K562 (cell line): Measurements from ENCODE around the gene NLRX1. TPM values are rescaled to one million over a fixed set of nuclear protein-coding genes. Genes with fewer than 3 reads are reported as not detected.

Source experiments
- ATAC-seq: fragments of 200-7000 bp; cut with Tn5 transposase; 3 replicates; pipeline ENCODE4 v1.9.1; 2020; ENCODE audit warnings: moderate library complexity
- Bru-seq: library from RNA; stranded (reverse); fragments of 400-500 nt; gene quantifications from one replicate; lab custom pipeline; 2021; lab: Mats Ljungman, UMichigan
- BruChase-seq, 2 experiments: library from RNA; stranded (reverse); fragments of 400-500 nt; gene quantifications; one replicate each; lab custom pipeline; 2021; lab: Mats Ljungman, UMichigan
- BruUV-seq: library from RNA; stranded (reverse); fragments of 400-500 nt; replicated peaks from 2 replicates; lab custom pipeline; 2021; lab: Mats Ljungman, UMichigan
- CTCF ChIA-PET: fragments of 300-600 bp; formaldehyde crosslinking; extraction: SDS; loops from one replicate; lab custom pipeline; 2021; ENCODE audit warnings: low intra/inter-chr PET ratio; lab: Yijun Ruan, JAX
- POLR2A ChIA-PET: fragments of 300-600, 350-650 bp; sonication (Branson Sonifier 250); formaldehyde crosslinking; extraction: SDS; loops from one replicate; lab custom pipeline; 2021; ENCODE audit warnings: antibody characterized with exemption, inconsistent platforms; lab: Yijun Ruan, JAX
- DNase-seq, 4 experiments: peaks; one replicate each; pipeline versions ENCODE4 v3.0.0 to v3.0.0-alpha.2; 2011 to 2018; ENCODE audit warnings: low spot score in 3 of 4, mixed read lengths in 3 of 4; ENCODE audit errors: extremely low read depth in 1 of 4
- FAIRE-seq: peaks from 2 replicates; lab custom pipeline; 2011; peaks lifted over from hg19 to GRCh38; lab: Jason Lieb, UNC
- H2AFZ ChIP-seq: 2 replicates; pipeline ENCODE4 v1.6.0; 2011; ENCODE audit warnings: low read depth, low read length, control low read depth, inconsistent platforms
- H3K27ac ChIP-seq: fragments of 200-600 bp; 3 replicates; pipeline ENCODE4 v1.8.0; 2011; ENCODE audit warnings: low read depth, mild to moderate bottlenecking, control low read depth, inconsistent platforms, low read length, moderate library complexity, mixed read lengths; ENCODE audit errors: extremely low read depth
- H3K27me3 ChIP-seq, 2 experiments: fragments of 300-600 bp in 1 of 2; 2 replicates in 1 of 2; 3 replicates in 1 of 2; pipeline versions ENCODE4 v1.6.0 to v1.8.0; 2011; ENCODE audit warnings: inconsistent platforms in 2 of 2, low read length in 2 of 2, mild to moderate bottlenecking in 1 of 2, mixed read lengths in 1 of 2, moderate library complexity in 1 of 2; ENCODE audit not compliant: control insufficient read depth in 2 of 2, insufficient read depth in 2 of 2
- H3K36me3 ChIP-seq: fragments of 300-600 bp; 3 replicates; pipeline ENCODE4 v1.8.0; 2011; ENCODE audit warnings: mild to moderate bottlenecking, low read length, inconsistent platforms; ENCODE audit not compliant: control insufficient read depth, insufficient read depth
- H3K4me1 ChIP-seq, 2 experiments: fragments of 200-600 bp in 1 of 2; replicated peaks in 1 of 2; 2 replicates in 1 of 2; 3 replicates in 1 of 2; pipeline versions ENCODE4 v1.5.1 to v1.8.0; 2011; ENCODE audit warnings: inconsistent platforms in 2 of 2, low read length in 2 of 2, mild to moderate bottlenecking in 1 of 2, mixed read lengths in 1 of 2, moderate library complexity in 1 of 2; ENCODE audit not compliant: control insufficient read depth in 2 of 2, insufficient read depth in 2 of 2
- H3K4me2 ChIP-seq: 2 replicates; pipeline ENCODE4 v1.6.1; 2011; ENCODE audit warnings: low read length, control low read depth, inconsistent platforms, mixed read lengths; ENCODE audit not compliant: insufficient read depth
- H3K4me3 ChIP-seq: fragments of 200-600 bp; sonication (generic), shearing (Covaris generic); 2 replicates; pipeline ENCODE4 v1.5.1; 2016; ENCODE audit warnings: control low read depth, inconsistent platforms
- H3K79me2 ChIP-seq: fragments of 200-600 bp; 3 replicates; pipeline ENCODE4 v1.8.0; 2011; ENCODE audit warnings: low read length, inconsistent platforms; ENCODE audit not compliant: control insufficient read depth, insufficient read depth
- H3K9ac ChIP-seq, 2 experiments: 2 replicates each; pipeline versions ENCODE4 v1.6.0 to v1.6.1; 2011; ENCODE audit warnings: low read depth in 2 of 2, low read length in 2 of 2, control low read depth in 1 of 2, inconsistent platforms in 1 of 2, mild to moderate bottlenecking in 1 of 2, mixed read lengths in 1 of 2; ENCODE audit not compliant: insufficient read depth in 1 of 2
- H3K9me1 ChIP-seq: one replicate; pipeline ENCODE4 v1.6.0; 2011; ENCODE audit warnings: inconsistent platforms, mild to moderate bottlenecking, low read length, moderate library complexity; ENCODE audit not compliant: control insufficient read depth, insufficient read depth
- H3K9me3 ChIP-seq: replicated peaks from 2 replicates; pipeline ENCODE4 v1.5.1; 2011; ENCODE audit warnings: low read depth, low read length, inconsistent platforms; ENCODE audit not compliant: control insufficient read depth, insufficient read depth
- H4K20me1 ChIP-seq: replicated peaks from 2 replicates; pipeline ENCODE4 v1.6.1; 2011; ENCODE audit warnings: low read length, inconsistent platforms, mixed read lengths; ENCODE audit not compliant: control insufficient read depth, insufficient read depth
- ARNT ChIP-seq, 2 experiments: fragments of 450-650 bp; IDR thresholded peaks; 2 replicates each; pipeline ENCODE4 v1.6.1; 2016; ENCODE audit warnings: mild to moderate bottlenecking in 1 of 2
- KLF16 ChIP-seq: IDR thresholded peaks from 2 replicates; pipeline ENCODE4 v1.6.1; 2016; ENCODE audit warnings: antibody characterized with exemption
- SMARCE1 ChIP-seq: fragments of 450-650 bp; IDR thresholded peaks from 2 replicates; pipeline ENCODE4 v1.7.1; 2016; ENCODE audit warnings: mild to moderate bottlenecking
- VEZF1 ChIP-seq: fragments of 200-800 bp; sonication (Bioruptor generic); IDR thresholded peaks from 2 replicates; pipeline ENCODE4 v1.6.1; 2017; ENCODE audit warnings: missing genetic modification characterization, missing compliant biosample characterization
- ZNF140 ChIP-seq: fragments of 250-450 bp; sonication (Bioruptor Pico); IDR thresholded peaks from 2 replicates; pipeline ENCODE4 v1.8.0; 2021; ENCODE audit warnings: moderate library complexity, mild to moderate bottlenecking, inconsistent platforms
- ZNF239 ChIP-seq: fragments of 250-450 bp; sonication (Bioruptor Pico); IDR thresholded peaks from 2 replicates; pipeline ENCODE4 v1.4.0; 2020; ENCODE audit warnings: mild to moderate bottlenecking
- WGBS: fragments of 100-300 bp; shearing (Covaris generic); methylation state at CpG from one replicate; pipeline ENCODE4 v1.1.6; 2016; ENCODE audit warnings: low coverage, mixed read lengths; ENCODE audit not compliant: insufficient coverage; ENCODE audit errors: missing lambda C conversion rate; 5-methylcytosine and 5-hydroxymethylcytosine counted together
- in situ Hi-C: fragments of 300-500 bp; cut with MboI; formaldehyde crosslinking; loops from 4 replicates; pipeline ENCODE4 v1.15.0; 2018; ENCODE audit warnings: inconsistent platforms, mixed read lengths
- intact Hi-C: fragments of 100-400 bp; cut with micrococcal nuclease; formaldehyde crosslinking; loops from 2 replicates; pipeline ENCODE4 v1.14.2; 2022
- long read RNA-seq, 3 experiments: library from polyadenylated mRNA in 2 of 3; library from RNA in 1 of 3; unstranded in 2 of 3; stranded (forward) in 1 of 3; transcript quantifications; one replicate each; pipeline ENCODE4 v2.0.0, GENCODE V29; 2019 to 2022
- polyA minus RNA-seq, 3 experiments: library from RNA; depleted of rRNA, polyadenylated mRNA; stranded (reverse); fragments of >200 nt; gene quantifications; 2 replicates each; pipeline ENCODE4 v1.2.3, GENCODE V29; 2011
- polyA plus RNA-seq, 8 experiments: library from polyadenylated mRNA; depleted of rRNA in 4 of 8; stranded (reverse) in 5 of 8; unstranded in 3 of 8; fragments of >200 nt; fragmentation: Nextera tagmentation in 2 of 8; fragmentation: Illumina TruSeq in 1 of 8; extraction: Ambion mirVana in 2 of 8; extraction: Trizol in 1 of 8; gene quantifications; 2 replicates each; pipeline versions ENCODE4 v1.2.1 to v1.2.3, GENCODE V29; 2011 to 2014; ENCODE audit warnings: inconsistent platforms in 1 of 8, missing spikeins in 1 of 8
- total RNA-seq, 7 experiments: library from RNA; depleted of rRNA in 6 of 7; stranded (reverse); fragments of >200 nt in 6 of 7; fragmentation: Illumina TruSeq in 2 of 7; extraction: Trizol in 2 of 7; gene quantifications; 2 replicates each; pipeline versions ENCODE4 v1.2.1 to v1.2.3, GENCODE V29; 2011 to 2021; ENCODE audit warnings: low replicate concordance in 1 of 7
- TF ChIP-seq, protein P1 (sequence below): IDR thresholded peaks from 2 replicates; pipeline ENCODE4 v1.6.1; 2011; ENCODE audit warnings: borderline replicate concordance, low read depth, mild to moderate bottlenecking, moderate library complexity, low read length; ENCODE audit not compliant: insufficient read depth, poor library complexity, severe bottlenecking

Gene NLRX1, protein sequence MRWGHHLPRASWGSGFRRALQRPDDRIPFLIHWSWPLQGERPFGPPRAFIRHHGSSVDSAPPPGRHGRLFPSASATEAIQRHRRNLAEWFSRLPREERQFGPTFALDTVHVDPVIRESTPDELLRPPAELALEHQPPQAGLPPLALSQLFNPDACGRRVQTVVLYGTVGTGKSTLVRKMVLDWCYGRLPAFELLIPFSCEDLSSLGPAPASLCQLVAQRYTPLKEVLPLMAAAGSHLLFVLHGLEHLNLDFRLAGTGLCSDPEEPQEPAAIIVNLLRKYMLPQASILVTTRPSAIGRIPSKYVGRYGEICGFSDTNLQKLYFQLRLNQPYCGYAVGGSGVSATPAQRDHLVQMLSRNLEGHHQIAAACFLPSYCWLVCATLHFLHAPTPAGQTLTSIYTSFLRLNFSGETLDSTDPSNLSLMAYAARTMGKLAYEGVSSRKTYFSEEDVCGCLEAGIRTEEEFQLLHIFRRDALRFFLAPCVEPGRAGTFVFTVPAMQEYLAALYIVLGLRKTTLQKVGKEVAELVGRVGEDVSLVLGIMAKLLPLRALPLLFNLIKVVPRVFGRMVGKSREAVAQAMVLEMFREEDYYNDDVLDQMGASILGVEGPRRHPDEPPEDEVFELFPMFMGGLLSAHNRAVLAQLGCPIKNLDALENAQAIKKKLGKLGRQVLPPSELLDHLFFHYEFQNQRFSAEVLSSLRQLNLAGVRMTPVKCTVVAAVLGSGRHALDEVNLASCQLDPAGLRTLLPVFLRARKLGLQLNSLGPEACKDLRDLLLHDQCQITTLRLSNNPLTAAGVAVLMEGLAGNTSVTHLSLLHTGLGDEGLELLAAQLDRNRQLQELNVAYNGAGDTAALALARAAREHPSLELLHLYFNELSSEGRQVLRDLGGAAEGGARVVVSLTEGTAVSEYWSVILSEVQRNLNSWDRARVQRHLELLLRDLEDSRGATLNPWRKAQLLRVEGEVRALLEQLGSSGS
- 0.86 and 3.6 TPM in 2 replicates for total RNA-seq (2011; cell fraction: chromatin; rRNA removed; ENCODE audit: low replicate concordance)
- total RNA-seq (2011; cell fraction: nucleolus; rRNA removed) = 1.8 and 3.5 TPM in 2 replicates
- total RNA-seq (2011; cell fraction: nucleoplasm; rRNA removed) = 1.1 and 1.3 TPM in 2 replicates
- total RNA-seq (2014; rRNA removed) (1.3 and 1.4 TPM in 2 replicates), total RNA-seq (2014; rRNA removed; fragmentation: Illumina TruSeq; extraction: Trizol) (0.19 and 0.22 TPM in 2 replicates), total RNA-seq (2015; rRNA removed; fragmentation: Illumina TruSeq; extraction: Trizol) (0.34 and 0.69 TPM in 2 replicates), total RNA-seq (2021) (2.1 and 2.3 TPM in 2 replicates), polyA plus RNA-seq (2011; rRNA removed) (0.55 and 1.4 TPM in 2 replicates), polyA plus RNA-seq (2014; fragmentation: Illumina TruSeq; extraction: Trizol) (0.49 and 1.1 TPM in 2 replicates), polyA plus RNA-seq (2014; fragmentation: Nextera tagmentation; extraction: Ambion mirVana) (under 1 TPM; 0.04 to 0.06 TPM), polyA plus RNA-seq (2014; rRNA removed) (1.1 and 2.1 TPM in 2 replicates), polyA minus RNA-seq (2011; rRNA and poly(A)+ RNA removed) (0.27 and 1.2 TPM in 2 replicates), Bru-seq, nascent RNA (percentile 36 among the genes with signal in this experiment), BruChase-seq, experiment 1, labeled RNA remaining after a 2-hour chase (percentile 36 among the genes with signal in this experiment), BruChase-seq, experiment 2, labeled RNA remaining after a 6-hour chase (percentile 37 among the genes with signal in this experiment)
- 0.81 and 4.1 TPM in 2 replicates for polyA plus RNA-seq (2011; cell fraction: cytosol; rRNA removed)
- polyA plus RNA-seq (2011; cell fraction: nucleus; rRNA removed) = 0.76 and 5.1 TPM in 2 replicates
- polyA plus RNA-seq (2012) = 1.0 and 2.3 TPM in 2 replicates
- 1.4 and 3.4 TPM in 2 replicates for polyA minus RNA-seq (2011; cell fraction: cytosol; rRNA and poly(A)+ RNA removed)
- polyA minus RNA-seq (2011; cell fraction: nucleus; rRNA and poly(A)+ RNA removed) = 0.67 and 2.3 TPM in 2 replicates
- long read RNA-seq, experiment 1, full-length matches to known transcripts = 1 of 5 reads
- long read RNA-seq, experiment 1, partial matches to known transcripts = 2 of 5 reads
- long read RNA-seq, experiment 1, other reads (novel, unspliced or antisense) = 2 of 5 reads
- long read RNA-seq, experiment 2, partial matches to known transcripts = 1 of 1 reads
- long read RNA-seq, experiment 2, other reads (novel, unspliced or antisense) = 0 of 1 reads
- long read RNA-seq, experiment 3 = 0 reads

- in situ Hi-C loops = no loop called here
- FAIRE-seq (no peak), DNase-seq (peak; percentile 68 to 88 (median 82)), ATAC-seq (peak; percentile 80)
- H4K20me1 ChIP-seq = no peaks in the 10 kb centered on the region
- BruUV-seq = no TSS peak
- POLR2A ChIA-PET = interaction anchor here (0.6 to 1.5 kb wide), 5 partner anchors 22 to 537 kb away, joined by 3 to 5 read pairs (median 3); no protein-coding TSS in a partner anchor
- intact Hi-C loops = no loop called here
- peak within 1 kb of the TSS; percentile 63; the same call in 2 of the 3 replicates for H3K27ac ChIP-seq
- CTCF ChIA-PET = no interaction called here
- peak within 1 kb of the TSS; percentile 66 for H3K4me2 ChIP-seq
- no peaks in the 10 kb centered on the region for H3K36me3 ChIP-seq
- peak within 1 kb of the TSS; percentile 91 for H2AFZ ChIP-seq
- WGBS = 27% methylated on average over 19 of the region's 63 CpGs
- H3K4me1 ChIP-seq = peaks cover 23 to 35% of the 10 kb centered on the region in 2 experiments; a peak in 4 of 5 replicates
- no peaks in the 10 kb centered on the region for H3K79me2 ChIP-seq
- peak within 1 kb of the TSS; percentile 61 to 89; a peak in 3 of 4 replicates for H3K9ac ChIP-seq
- H3K9me3 ChIP-seq = no peaks in the 10 kb centered on the region
- H3K27me3 ChIP-seq = no peaks in the 10 kb centered on the region
- no peaks in the 10 kb centered on the region for H3K9me1 ChIP-seq
- peak within 1 kb of the TSS; percentile 38 for H3K4me3 ChIP-seq
- TF ChIP-seq ARNT (IDR thresholded peaks at IDR 0.05) = peak in 1 of 2 experiments; percentile 62; a peak in 1 of 4 replicates
- TF ChIP-seq ZNF140 = no peak
- TF ChIP-seq, protein P1, sequence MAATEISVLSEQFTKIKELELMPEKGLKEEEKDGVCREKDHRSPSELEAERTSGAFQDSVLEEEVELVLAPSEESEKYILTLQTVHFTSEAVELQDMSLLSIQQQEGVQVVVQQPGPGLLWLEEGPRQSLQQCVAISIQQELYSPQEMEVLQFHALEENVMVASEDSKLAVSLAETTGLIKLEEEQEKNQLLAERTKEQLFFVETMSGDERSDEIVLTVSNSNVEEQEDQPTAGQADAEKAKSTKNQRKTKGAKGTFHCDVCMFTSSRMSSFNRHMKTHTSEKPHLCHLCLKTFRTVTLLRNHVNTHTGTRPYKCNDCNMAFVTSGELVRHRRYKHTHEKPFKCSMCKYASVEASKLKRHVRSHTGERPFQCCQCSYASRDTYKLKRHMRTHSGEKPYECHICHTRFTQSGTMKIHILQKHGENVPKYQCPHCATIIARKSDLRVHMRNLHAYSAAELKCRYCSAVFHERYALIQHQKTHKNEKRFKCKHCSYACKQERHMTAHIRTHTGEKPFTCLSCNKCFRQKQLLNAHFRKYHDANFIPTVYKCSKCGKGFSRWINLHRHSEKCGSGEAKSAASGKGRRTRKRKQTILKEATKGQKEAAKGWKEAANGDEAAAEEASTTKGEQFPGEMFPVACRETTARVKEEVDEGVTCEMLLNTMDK = peak; percentile 71
- TF ChIP-seq KLF16 = no peak
- TF ChIP-seq SMARCE1 = no peak
- TF ChIP-seq VEZF1 = peak; percentile 84
- no peak for TF ChIP-seq ZNF239 (CRISPR knock-in tag)
Measured at GRCh38 chr11:119168471-119169281, at the start of gene NLRX1. TSS of gene NLRX1 (plus strand) at chr11:119168725. CDS start at chr11:119171404, 2,679 bp downstream.
